Adrenal gland (tissue), 12 donors: Measurements from ENCODE around the gene RBM28. TPM values are rescaled to one million over a fixed set of nuclear protein-coding genes. Genes with fewer than 3 reads are reported as not detected.

Experiments
- DNase-seq, 7 donors: peaks; one replicate each; pipeline ENCODE4 v3.0.0-alpha.2; 2019 to 2020
- H3K27ac ChIP-seq, 5 donors: fragments of 200-600 bp; sonication (generic) in 4 of 5; 1 replicate in 3 of 5; 2 replicates in 2 of 5; pipeline versions ENCODE4 v1.5.1 to v1.8.0; 2016 to 2020; ENCODE audit warnings: mild to moderate bottlenecking in 1 of 5
- H3K27me3 ChIP-seq: fragments of 200-600 bp; 2 replicates; pipeline ENCODE4 v1.8.0; 2021
- H3K36me3 ChIP-seq, 2 donors: fragments of 200-600 bp; replicated peaks in 1 of 2; 1 replicate in 1 of 2; 2 replicates in 1 of 2; pipeline versions ENCODE4 v1.5.1 to v1.8.0; 2018 to 2022
- H3K4me1 ChIP-seq, 2 donors: fragments of 200-600 bp; replicated peaks in 1 of 2; 1 replicate in 1 of 2; 2 replicates in 1 of 2; pipeline versions ENCODE4 v1.5.1 to v1.8.0; 2018 to 2021
- H3K4me3 ChIP-seq, 4 donors: fragments of 200-600 bp; sonication (generic) in 3 of 4; one replicate each; pipeline ENCODE4 v1.5.1; 2016 to 2018
- H3K9me3 ChIP-seq, 3 donors: fragments of 200-600 bp; sonication (generic) in 1 of 3; replicated peaks in 1 of 3; 1 replicate in 2 of 3; 2 replicates in 1 of 3; pipeline versions ENCODE4 v1.5.1 to v1.8.0; 2016 to 2021
- POLR2A ChIP-seq, 2 donors: fragments of 450-650 bp; IDR thresholded peaks; one replicate each; pipeline ENCODE4 v1.6.1; 2017; ENCODE audit warnings: antibody characterized with exemption in 2 of 2, mild to moderate bottlenecking in 2 of 2, moderate library complexity in 1 of 2
- WGBS, 4 donors: extraction: QIAGEN DNeasy Blood & Tissue Kit in 2 of 4; methylation state at CpG; one replicate each; pipeline versions ENCODE4 v1.1.5 to v1.1.7; 2013 to 2017; 5-methylcytosine and 5-hydroxymethylcytosine counted together
- intact Hi-C, 2 donors: fragments of 100-400 bp; cut with DNase I; formaldehyde crosslinking; loops; one replicate each; pipeline versions ENCODE4 v1.14.1 to v1.15.0; 2022 to 2023
- polyA plus RNA-seq, 3 donors: library from polyadenylated mRNA; stranded (reverse); fragments of 200-250 nt in 2 of 3; fragments of 350-450 nt in 1 of 3; fragmentation: Illumina TruSeq in 1 of 3; extraction: RNeasy Lipid Tissue Mini Kit (QIAGEN cat#74804) in 1 of 3; gene quantifications; one replicate each; pipeline ENCODE4 v1.2.3, GENCODE V29; 2013 to 2014
- total RNA-seq, 9 donors: library from RNA; depleted of rRNA in 4 of 9; stranded (reverse); fragments of >200 nt in 4 of 9; fragments of 120-200 nt in 1 of 9; fragmentation: NEBNext Ultra II Directional in 1 of 9; extraction: Animal tissue kit (Norgen Biotek cat#: 25700) in 1 of 9; gene quantifications; one replicate each; pipeline versions ENCODE4 v1.1.0 to v1.2.4, GENCODE V29; 2013 to 2023
- TF ChIP-seq, protein P1 (sequence below), 6 experiments: fragments of 450-650 bp in 4 of 6; fragments of 200-600 bp in 2 of 6; sonication (generic) in 1 of 6; IDR thresholded peaks; 1 replicate in 5 of 6; 2 replicates in 1 of 6; pipeline versions ENCODE4 v1.5.1 to v1.8.0; 2016 to 2021; ENCODE audit warnings: antibody characterized with exemption in 6 of 6, mild to moderate bottlenecking in 2 of 6, moderate library complexity in 1 of 6
- donor health status: healthy with polysubstance abuse.
- donor health status: Bipolar disorder and iron deficiency.
- donor health status: DM: yes; HTN: yes; CAD: no.
- donor health status: DM: no; HTN: no; CAD: no.
- donor health status: DM: no; HTN: no; CAD: no.
- donor health status: DM: yes; HTN: yes; CAD: no.

RBM28 gene
- total and polyA plus RNA-seq, 12 donors: 8.0 to 61.3 (median 24.2) TPM

DNA sequence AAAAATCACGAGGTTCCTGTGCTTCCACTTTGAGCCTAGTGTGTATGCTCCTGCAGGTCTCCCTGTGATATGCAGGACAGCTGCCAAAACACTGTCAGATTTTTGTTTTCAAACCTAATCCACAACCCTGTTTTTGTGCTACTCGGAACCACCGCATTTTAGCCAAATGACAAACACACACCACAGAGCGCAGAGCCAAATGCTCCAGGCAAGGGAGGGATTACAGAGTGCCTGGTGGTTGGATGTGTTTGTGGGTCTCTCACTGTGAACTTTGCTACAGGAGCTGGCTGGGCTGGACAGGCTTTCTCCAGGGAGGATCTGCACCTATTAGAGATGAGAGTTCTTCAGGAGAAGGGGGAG, 5.7 kb upstream of the RBM28 start:
- H3K4me3 ChIP-seq: no peak overlapping the region
- H3K27me3 ChIP-seq: peaks cover 20% of the 10 kb centered on the region
- H3K36me3 ChIP-seq: no peaks in the 10 kb centered on the region
- H3K9me3 ChIP-seq: no peaks in the 10 kb centered on the region
- WGBS, 4 donors: 34 to 44% (median 41%) methylated on average over 4 of the region's 4 CpGs
- intact Hi-C loops: loop anchor here in 1 of 2 donors (5.0 kb wide), 1 partner anchor 38 kb away; no protein-coding TSS in a partner anchor
- no peak for DNase-seq
- H3K4me1 ChIP-seq: peaks cover 0 to 10% of the 10 kb centered on the region in 2 donors
- no peak overlapping the region for H3K27ac ChIP-seq
- TF ChIP-seq, protein P1, sequence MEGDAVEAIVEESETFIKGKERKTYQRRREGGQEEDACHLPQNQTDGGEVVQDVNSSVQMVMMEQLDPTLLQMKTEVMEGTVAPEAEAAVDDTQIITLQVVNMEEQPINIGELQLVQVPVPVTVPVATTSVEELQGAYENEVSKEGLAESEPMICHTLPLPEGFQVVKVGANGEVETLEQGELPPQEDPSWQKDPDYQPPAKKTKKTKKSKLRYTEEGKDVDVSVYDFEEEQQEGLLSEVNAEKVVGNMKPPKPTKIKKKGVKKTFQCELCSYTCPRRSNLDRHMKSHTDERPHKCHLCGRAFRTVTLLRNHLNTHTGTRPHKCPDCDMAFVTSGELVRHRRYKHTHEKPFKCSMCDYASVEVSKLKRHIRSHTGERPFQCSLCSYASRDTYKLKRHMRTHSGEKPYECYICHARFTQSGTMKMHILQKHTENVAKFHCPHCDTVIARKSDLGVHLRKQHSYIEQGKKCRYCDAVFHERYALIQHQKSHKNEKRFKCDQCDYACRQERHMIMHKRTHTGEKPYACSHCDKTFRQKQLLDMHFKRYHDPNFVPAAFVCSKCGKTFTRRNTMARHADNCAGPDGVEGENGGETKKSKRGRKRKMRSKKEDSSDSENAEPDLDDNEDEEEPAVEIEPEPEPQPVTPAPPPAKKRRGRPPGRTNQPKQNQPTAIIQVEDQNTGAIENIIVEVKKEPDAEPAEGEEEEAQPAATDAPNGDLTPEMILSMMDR (IDR thresholded peaks at IDR 0.05): no peak
- TF ChIP-seq POLR2A (IDR thresholded peaks at IDR 0.05): no peak

DNA sequence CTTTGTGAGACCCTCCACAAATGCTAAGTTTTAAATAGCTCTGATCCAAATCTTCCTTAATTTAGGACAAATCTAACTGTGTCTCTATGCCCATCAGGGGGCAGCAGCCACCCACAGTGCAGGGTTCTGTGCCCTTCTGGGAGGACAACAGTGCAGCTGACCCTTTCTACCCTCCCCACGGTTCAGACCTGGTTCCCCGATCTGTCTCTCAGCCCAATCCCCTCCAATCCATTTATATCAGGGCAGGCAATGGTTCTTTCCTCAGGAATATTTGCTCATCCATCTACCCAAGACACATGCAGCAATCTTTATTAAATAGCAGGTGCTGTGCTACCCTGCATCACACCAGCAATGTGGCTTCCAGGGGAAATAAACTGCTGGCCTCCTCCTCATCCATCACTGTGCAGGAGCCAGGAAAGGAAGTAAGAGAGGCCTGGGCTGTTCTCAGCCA, 4.0 kb upstream of the RBM28 start:
- peak; percentile 48 to 79 (median 60) for DNase-seq
- TF ChIP-seq, protein P1 (IDR thresholded peaks at IDR 0.05): peak; percentile 55 to 83 (median 78)
- no peak for TF ChIP-seq POLR2A (IDR thresholded peaks at IDR 0.05)
- intact Hi-C loops: loop anchor here (2.0 to 5.0 kb wide), 2 partner anchors 40 to 41 kb away; no protein-coding TSS in a partner anchor
- Histone ChIP-seq H3K4me3 (no peak overlapping the region), H3K27me3 (peaks cover 20% of the 10 kb centered on the region), H3K9me3 (no peaks in the 10 kb centered on the region), H3K27ac (no peak overlapping the region), H3K4me1 (peaks cover 2 to 18% of the 10 kb centered on the region in 2 donors), H3K36me3 (no peaks in the 10 kb centered on the region)
- 0 to 5% (median 1%) methylated on average over 2 of the region's 2 CpGs for WGBS, 4 donors

DNA sequence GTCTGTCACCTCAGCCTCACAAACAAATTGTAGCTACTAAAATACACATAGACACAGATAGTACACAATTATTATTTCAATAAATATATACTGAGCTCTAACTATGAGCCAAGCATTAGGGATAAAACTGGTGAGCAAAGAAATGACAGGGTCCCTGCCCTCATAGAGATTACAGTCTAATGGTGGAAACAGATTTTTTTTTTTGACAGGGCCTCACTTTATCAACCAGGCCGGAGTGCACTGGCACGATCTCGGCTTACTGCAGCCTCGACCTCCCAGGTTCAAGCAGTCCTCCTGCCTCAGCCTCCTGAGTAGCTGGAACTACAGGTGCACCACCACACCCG, 695 bp upstream of the RBM28 start:
- Histone ChIP-seq H3K4me1 (peaks cover 7 to 26% of the 10 kb centered on the region in 2 donors), H3K27ac (no peak overlapping the region), H3K4me3 (no peak overlapping the region), H3K27me3 (no peaks in the 10 kb centered on the region), H3K9me3 (no peaks in the 10 kb centered on the region), H3K36me3 (no peaks in the 10 kb centered on the region)
- TF ChIP-seq, protein P1 (IDR thresholded peaks at IDR 0.05): no peak
- no peak for TF ChIP-seq POLR2A (IDR thresholded peaks at IDR 0.05)
- DNase-seq: no peak
- WGBS, 4 donors: 88 to 91% (median 88%) methylated on average over 5 of the region's 5 CpGs
- intact Hi-C loops: no loop called here

DNA sequence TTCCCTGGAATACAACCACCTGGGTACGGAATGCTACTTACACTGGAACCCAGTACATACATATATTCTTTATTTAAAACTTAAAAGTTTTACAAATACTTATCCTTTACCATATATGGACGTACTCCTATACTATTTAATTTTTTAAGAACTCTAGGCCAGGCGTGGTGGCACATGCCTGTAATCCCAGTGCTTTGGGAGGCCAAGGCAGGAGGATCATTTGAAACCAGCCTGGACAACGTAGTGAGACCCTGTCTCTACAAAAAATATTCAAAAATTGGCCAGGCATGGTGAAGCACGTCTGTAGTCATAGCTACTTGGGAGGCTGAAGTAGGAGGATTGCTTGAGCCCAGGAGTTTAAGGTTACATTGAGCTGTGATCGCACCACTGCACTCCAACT, 2.0 kb downstream of the RBM28 start:
- Histone ChIP-seq H3K9me3 (no peaks in the 10 kb centered on the region), H3K27ac (no peak overlapping the region), H3K4me1 (peaks cover 7 to 26% of the 10 kb centered on the region in 2 donors), H3K36me3 (peaks cover 0 to 23% of the 10 kb centered on the region in 2 donors), H3K4me3 (no peak overlapping the region), H3K27me3 (no peaks in the 10 kb centered on the region)
- 79 to 92% (median 89%) methylated on average over 6 of the region's 6 CpGs for WGBS, 4 donors
- TF ChIP-seq, protein P1 (IDR thresholded peaks at IDR 0.05): no peak
- no peak for TF ChIP-seq POLR2A (IDR thresholded peaks at IDR 0.05)
- DNase-seq: no peak
- intact Hi-C loops: no loop called here
